T follicular helper cell (primary cell): ENCODE data around the gene FOXM1.

ENCODE experiments used
- DNase-seq: peaks from one replicate; pipeline ENCODE4 v3.0.0-alpha.2; 2020; ENCODE audit warnings: low read depth
- total RNA-seq, 2 experiments: gene quantifications; one replicate each; lab custom pipeline; 2026; lab: John Stamatoyannopoulos, UW

FOXM1 gene, protein sequence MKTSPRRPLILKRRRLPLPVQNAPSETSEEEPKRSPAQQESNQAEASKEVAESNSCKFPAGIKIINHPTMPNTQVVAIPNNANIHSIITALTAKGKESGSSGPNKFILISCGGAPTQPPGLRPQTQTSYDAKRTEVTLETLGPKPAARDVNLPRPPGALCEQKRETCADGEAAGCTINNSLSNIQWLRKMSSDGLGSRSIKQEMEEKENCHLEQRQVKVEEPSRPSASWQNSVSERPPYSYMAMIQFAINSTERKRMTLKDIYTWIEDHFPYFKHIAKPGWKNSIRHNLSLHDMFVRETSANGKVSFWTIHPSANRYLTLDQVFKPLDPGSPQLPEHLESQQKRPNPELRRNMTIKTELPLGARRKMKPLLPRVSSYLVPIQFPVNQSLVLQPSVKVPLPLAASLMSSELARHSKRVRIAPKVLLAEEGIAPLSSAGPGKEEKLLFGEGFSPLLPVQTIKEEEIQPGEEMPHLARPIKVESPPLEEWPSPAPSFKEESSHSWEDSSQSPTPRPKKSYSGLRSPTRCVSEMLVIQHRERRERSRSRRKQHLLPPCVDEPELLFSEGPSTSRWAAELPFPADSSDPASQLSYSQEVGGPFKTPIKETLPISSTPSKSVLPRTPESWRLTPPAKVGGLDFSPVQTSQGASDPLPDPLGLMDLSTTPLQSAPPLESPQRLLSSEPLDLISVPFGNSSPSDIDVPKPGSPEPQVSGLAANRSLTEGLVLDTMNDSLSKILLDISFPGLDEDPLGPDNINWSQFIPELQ
- 0.30 to 0.48 reads per million in 2 experiments for total RNA-seq

DNA sequence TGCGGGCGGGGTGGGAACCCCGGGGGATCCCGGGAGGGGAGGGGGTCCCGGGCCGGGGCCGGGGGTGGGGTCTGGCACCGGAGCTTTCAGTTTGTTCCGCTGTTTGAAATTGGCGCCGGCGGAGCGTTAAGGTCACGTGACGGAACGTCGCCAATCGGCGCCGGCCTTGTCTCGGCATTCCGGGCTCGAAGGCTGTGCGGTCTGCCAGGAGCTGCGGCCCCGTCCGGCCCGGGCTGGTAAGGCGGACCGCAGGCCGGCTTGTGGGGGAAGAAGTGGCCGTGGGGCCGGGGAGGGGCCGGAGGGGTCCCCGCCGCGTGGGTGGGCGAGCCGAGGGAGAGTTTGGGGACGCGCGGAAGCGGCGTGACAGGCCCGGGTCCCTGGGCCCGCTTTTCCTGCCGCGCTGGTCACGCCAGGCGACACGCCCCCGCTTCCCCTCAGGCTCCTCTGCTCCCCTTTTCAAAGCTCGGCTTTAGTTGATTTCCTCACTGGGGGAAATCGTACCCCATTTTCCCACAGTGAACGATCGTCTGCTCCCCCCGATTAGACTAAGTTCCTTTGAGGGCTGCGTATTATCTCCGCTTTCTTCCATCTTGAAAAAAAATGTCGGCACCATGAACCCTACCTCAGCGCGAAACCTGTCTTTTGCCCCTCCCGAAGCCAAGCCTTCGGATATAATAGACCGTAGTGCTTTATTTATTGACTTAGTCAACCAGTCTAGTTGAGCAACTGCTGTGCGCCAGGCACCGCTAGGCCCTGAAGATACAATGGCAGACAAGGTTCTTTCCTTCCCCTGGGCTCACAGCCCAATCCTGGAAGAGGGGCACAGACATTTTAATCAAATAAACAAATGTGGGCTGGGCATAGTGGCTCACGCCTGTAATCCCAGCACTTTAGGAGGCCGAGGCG lies at the start of gene FOXM1, which contains the start of gene RHNO1:
Gene FOXM1 (minus strand): TSS at position 128 of the 906 bp plus-strand sequence. CDS start 2,696 bp downstream, outside the sequence.
Gene RHNO1 (plus strand): TSS at position 177 of the 906 bp plus-strand sequence. CDS start 8,144 bp downstream, outside the sequence.
- peak; percentile 81 for DNase-seq

DNA sequence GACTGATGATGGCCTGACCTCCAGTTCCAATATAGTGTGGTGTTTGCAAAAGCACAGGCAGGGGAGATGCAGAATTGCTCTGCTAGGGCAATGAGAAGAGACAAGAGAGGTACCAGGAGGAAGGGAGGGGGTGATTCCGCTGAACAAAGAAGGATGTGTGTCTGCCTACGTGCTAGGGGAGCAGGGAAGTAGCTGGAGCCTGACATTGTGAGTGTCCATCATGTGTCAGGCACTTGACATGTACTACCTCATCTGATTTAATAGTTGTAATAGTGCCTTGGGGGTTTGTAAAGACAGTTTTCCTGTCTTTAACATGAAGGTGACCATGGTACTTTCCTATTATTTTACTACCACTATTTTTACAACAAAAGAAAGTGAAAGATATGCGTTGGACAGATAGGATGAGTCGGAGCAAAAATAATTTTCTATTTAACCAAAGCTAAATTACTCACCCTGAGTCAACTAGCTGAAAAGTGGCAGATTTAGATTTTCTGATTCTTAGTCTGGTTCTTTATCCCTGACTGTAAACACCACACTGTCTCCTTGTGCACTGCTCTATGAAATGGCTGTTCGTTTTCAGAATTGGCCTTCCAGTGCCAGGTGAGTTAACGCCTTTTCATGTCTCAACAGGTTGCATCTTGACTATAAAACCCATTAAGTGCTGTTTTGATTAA lies 48.5 kb upstream of the FOXM1 start:
- DNase-seq, result no peak

DNA sequence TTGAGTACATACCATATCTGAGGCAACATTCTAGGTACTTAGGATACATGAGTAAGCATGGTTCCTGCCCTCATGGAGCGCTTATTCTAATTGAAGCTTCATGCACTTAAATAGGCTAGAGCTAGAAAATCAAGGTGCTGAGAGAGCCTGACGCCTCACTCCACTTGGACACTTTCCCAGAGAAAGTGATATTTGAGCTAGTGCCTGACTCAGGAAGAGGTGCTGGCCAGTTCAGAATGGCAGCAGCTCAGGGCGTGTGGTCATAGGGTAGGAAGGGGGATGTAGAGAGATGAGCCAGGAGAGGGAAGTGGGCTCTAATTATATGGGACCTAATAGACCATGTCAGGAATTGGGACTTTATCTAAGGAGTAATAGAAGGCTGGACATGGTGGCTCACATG lies 47.0 kb upstream of the FOXM1 start:
- no peak for DNase-seq

DNA sequence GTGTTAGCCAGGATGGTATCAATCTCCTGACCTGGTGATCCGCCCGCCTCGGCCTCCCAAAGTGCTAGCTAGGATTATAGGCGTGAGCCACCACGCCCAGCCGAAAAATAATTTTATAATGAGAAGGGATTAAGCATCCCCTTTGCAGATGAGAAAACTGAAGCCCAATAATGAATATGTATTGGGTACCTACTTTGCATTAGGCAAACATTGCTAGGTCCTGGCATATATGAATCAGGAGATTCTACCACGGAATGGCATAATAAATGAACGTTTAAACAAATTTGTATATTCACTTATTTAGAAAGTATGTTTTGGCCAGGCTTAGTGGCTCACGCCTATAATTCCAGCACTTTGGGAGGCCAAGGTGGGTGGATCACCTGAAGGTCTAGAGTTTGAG lies 46.1 kb upstream of the FOXM1 start:
- no peak for DNase-seq

DNA sequence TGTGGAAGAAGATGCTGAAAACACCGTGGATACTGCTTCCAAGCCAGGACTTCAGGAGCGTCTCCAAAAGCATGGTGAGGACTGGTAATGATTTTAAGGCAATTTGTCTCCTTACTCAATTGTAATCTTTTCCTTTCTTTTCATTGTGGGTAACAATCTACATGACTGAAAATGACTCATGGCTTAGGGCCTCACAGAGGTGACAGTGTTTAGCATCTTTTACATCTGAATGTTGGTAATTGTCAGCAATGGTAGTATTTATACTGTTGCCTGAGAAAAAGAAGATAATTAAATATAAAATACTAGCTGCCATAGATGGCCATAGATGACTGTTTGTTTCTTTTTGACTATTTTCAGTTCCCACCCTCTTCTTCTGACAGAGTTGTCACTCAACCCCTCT lies 45.4 kb upstream of the FOXM1 start:
- DNase-seq, result no peak

DNA sequence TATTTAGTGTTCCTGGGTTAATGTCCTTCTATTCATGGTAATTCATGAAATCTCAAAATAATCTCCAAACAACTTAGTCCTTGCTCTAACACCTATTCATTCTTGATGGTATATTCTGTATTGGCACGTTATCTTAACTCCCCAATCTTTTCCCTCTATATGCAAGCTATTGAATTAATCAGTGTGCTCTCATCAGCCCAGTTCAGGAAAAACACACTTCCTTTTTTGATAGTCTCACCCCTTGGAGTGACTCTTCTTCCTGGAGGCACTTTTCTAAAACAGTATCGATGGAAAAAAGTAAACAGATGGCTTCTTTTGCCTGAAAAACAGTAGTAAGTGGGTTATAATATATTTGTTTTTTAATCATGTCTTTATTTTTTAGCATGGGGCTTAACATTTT lies 42.3 kb upstream of the FOXM1 start:
- no peak for DNase-seq

DNA sequence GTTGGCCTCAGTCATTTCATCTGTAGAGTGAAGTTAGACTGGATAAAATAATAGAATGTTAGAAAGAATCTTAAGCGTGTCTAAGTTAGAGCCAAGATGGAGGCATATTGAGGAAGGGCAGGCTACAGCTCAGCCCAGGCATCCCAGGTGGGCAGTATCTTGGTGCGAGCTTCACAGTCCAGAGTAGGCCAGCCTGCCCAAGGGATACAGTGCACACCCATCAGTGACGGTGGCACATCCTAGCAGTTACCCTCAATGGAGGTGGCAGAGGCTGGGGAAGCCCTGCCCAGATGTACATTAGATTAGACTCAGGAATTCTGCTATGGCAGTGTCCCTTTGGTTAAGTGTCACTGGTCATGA lies 35.2 kb upstream of the FOXM1 start:
- no peak for DNase-seq

DNA sequence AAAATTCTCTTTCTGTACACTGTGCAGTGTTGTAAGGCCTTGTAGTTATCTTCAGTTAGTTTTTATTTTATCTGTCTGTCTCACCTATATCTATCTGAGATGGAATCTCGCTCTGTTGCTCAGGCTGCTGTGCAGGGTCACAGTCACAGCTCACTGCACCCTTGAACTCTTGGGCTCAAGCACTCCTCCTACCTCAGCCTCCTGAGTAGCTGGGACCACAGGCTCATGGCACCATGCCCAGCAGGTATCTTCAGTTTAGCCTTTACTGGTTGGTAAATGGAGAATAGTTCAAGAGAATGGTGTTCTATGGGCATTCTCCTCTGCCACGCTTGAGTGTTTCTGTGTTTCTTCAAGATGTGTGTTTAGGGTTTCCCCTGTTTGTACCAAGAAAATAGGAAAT lies 27.3 kb upstream of the FOXM1 start:
- DNase-seq, result no peak

DNA sequence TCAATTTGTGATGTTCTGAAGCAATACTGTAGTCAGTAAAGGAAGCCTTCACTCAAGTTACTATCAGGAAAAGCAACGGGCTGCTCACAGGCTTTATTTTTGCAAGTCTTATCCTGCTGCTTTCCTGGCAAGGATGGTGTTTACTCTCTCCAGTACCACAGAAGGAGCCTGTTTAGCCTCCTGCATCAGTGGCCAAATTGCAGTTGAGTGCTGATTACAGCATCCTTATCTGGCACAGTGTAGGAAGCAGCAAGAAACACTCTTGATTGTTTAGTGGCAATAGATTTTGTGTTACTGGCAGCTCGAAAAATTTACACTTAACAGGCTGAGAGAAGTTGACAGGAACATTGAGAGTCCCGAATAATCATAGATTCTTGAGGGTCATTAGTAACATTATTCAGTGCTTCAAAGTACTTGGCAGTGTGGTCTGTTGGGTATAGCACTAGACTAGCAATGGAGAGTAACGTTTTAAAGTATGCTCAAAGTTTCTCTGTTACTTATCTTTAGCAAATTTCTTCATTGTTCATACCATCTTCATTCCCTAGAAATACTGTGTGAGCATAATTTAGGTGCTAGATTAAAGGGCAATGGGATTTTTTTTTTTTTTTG lies 25.4 kb upstream of the FOXM1 start:
- no peak for DNase-seq

DNA sequence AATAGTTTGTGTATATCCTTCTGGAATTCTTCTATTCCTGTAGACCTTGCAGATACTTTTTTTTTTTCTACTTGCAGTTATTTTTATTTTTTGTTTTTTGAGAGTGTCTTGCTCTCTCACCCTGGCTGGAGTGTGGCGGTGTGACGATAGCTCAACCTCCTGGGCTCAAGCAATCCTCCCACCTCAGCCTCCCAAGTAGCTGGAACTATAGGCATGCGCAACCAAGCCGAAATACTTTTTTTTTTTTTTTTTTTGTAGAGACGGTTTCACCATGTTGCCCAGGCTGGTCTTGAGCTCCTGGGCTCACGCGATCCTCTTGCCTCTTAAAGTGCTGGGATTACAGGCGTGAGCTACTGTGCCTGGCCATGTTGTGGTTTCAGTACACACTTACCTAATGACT lies 23.7 kb upstream of the FOXM1 start:
- no peak for DNase-seq

DNA sequence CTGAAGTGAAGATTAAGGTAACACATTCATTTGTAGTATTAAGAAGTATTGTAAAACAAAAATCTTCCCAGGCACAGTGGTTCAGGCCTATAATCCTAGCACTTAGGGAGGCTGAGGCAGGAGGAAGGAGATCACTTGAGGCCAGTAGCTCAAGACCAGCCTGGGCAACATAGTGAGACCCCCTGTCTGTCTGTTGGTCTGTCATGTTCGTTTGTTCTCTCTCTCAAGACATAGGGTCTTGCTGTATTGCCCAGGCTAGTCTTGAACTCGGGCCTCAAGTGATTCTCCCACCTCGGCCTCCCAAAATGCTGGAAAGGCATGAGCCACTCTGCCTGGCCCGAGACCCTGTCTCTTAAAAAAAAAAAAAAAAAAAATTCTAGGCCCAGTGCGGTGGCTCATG lies 20.4 kb upstream of the FOXM1 start:
- DNase-seq, result no peak

DNA sequence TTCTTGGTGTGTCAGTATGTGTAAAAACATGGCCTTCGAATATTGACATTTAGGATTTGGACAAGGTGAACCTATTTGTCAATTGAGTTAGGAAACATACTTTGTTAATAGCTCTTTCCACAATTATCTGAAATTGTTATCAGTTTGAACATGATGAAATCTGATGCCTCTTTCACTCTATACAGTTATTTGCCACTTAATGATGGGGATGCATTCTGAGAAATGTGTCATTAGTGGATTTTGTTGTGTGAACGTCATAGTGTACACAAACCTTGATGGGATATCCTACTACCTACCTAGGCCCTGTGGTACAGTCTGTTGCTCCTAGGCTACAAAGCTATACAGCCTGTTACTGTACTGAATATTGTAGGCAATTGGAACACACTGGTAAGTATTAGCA lies 18.5 kb upstream of the FOXM1 start:
- DNase-seq, result no peak

DNA sequence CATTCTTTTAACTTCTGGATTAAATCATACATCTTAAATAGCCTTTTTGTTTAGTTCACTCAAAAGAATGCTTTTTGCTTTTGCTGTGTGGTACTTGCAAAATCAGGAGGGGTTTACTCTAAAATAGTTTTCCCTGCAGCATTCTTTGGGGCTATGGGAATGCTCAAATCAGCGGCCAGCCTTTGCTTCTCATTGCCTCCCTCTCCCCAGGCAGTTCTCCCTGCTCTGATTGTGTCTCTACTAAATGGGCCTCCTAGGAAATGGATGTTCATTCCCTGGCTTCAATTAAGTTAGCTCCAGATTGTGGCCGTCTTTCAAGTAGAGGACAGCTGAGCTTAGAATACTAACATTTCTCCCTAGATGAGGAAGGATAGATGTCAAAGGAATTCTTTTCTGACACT lies 18.1 kb upstream of the FOXM1 start:
- DNase-seq, result no peak

DNA sequence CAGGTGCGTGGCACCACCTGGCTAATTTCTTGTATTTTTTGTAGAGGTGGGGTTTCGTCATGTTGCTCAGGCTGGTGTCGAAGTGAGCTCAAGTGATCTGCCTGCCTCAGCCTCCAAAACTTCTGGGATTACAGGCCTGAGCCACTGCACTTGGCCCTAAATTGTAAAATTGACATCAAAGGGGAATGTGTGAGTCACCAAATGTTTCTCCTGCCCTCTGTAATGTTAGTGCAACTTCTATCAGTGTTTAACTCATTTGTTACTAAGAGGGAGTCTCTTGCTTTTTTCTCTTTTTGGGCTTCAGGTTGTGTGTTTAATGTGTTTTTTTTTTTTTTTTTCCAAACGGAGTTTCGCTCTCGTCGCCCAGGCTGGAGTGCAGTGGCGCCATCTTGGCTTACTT lies 16.0 kb upstream of the FOXM1 start:
- no peak for DNase-seq

DNA sequence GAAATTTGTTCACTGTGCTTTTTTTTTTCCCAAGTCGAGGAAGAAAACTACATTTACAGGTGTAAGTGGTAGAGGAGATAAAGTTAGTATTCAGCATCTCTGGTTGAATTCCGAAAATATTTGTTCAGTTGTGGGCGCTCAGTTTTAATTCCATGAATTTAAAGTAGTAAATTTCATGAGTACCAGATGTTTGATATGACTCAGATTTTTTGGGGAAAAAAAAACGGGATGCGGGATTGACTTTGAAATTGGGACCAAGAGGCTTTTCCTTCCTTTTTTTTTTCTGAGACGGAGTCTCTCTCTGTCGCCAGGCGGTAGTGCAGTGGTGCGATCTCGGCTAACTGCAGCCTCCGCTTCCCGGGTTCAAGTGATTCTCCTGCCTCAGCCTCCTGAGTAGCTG lies 15.3 kb upstream of the FOXM1 start:
- no peak for DNase-seq

DNA sequence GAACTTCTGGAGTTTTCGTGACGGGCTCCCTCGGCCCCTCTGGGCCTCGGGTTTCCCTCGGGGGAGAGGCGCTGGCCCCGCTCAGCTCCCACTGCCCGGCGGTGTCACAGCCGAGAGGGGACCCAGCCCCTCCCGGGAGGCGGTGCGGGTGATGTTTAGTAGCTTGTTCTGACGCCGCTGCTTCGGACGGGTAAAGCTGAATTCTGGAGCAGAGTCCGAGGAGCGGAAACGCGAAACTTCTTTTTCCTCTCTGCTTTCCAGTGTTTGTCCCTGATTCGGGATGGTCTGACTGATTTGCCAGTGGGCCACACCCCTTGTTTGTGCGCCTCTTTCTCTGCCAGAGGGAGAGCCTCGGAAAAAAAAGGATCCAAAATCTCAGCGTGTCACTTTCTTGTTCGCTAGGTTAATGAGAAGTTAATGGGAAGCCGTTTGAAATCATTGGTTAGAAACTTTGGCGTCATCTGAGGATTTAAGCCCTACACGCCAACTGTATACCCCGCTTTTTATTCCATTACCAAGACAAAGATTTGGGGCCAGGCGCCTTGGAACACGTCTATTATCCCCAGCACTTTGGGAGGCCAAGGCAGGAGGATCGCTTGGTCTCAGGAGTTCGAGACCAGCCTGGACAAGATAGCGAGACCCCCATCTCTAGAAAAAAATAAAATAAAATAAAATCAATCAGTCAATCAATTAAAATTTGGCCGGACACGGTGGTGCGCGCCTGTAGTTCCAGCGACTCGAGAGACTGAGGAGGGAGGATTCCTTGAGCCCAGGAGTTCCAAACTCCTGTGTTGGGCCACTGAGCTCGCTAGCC lies 14.5 kb upstream of the FOXM1 start:
- DNase-seq, result peak; percentile 11

DNA sequence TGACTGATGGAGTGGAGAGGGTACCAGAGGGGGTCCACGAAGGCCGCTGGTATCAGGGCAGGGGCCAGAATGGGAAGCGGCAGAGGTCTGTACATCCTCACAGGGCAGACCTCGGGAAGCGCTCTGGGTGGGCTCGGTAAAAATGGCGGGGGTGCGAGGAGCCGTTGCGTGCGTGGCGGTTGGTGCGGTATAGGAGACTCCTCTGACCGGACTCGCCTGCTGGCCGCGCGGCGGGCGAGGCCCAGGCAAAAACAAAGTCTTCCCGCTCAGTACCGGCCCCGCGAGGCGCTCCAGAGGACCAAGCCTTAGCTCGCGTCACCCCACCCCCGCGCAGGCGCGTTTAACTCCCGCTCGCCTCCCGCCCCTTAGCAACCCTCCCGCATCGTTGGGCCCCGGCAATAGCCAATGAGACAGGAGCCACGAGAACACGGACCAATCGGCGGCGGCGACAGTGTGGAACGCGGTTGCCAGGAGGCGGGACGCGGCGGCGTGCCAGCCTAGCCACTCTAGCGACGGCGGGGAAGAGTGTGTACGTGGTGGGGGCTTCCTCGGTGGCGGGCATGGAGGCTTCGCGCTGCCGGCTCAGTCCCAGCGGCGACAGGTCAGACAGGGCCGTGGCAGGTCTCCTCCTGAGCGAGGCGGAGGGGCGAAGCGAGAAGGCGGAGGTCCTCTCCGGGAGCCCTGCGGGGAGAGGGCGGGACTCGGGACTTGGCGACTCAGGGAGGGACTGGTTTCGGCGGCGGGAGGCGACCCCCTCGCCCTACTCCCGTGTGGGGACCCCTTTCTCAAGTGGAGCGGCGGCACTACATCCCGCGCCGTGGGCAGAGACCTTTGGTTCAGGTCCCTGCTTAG lies 13.6 kb upstream of the FOXM1 start, which contains the start of gene TULP3:
Gene TULP3 (plus strand): TSS at position 504 of the 852 bp plus-strand sequence. CDS start 57 bp downstream, at position 561.
- peak; percentile 98 for DNase-seq

DNA sequence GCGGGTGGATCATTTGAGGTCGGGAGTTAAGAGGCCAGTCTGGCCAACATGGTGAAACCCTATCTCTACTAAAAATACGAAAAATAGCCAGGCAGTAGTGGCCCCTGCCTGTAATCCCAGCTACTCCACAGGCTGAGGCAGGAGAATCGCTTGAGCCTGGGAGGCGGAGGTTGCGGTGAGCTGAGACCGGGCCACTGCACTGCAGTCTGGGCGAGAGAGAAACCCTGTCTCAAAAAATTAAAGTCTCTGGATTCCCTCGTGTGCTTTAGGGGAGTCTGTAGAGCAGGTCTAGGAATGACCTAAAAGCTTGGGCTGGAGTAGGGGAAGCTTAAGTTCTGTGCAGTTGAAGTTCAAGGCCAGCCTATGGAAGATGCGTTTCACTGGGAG lies 13.0 kb upstream of the FOXM1 start:
- DNase-seq, result no peak

DNA sequence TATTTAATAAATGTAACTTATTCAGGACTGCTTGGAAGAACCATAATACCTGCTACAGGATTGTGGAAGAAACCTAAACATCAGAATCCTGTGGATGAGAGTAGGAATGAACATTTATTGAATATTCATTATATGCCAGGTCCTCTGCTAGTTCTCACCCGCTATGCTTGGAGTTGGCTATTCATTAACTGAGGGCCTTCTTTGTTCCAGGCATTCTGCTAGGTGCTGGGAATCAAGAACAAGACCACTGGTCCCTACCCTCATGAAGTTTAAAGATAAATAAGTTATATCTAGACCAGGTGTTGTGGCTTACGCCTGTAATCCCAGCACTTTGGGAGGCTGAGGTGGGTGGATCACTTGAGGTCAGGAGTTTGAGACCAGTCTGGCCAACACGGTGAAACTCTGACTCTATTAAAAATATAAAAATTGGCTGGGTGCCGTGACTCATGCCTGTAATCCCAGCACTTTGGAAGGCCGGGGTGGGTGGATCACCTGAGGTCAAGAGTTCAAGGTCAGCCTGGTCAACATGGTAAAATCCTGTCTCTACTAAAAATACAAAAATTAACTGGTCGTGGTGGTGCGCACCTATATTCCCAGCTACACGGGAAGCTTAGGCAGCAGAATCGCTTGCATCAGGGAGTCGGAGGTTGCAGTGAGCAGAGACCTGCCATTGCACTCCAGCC lies 9.9 kb upstream of the FOXM1 start:
- DNase-seq, result no peak
